Cardiac fibroblast (primary cell): ENCODE results near the gene NDUFV1.
"Not testable (repeated sequence)": the region's sequence is repeated elsewhere in the genome, so short reads cannot be mapped to it uniquely, and the experiment has no call there.

Experiments used
- DNase-seq, 2 donors: peaks; one replicate each; pipeline versions ENCODE4 v3.0.0 to v3.0.0-alpha.2; 2010; ENCODE audit warnings: low read depth in 2 of 2
- H3K4me3 ChIP-seq, 2 donors: replicated peaks in 1 of 2; 1 replicate in 1 of 2; 2 replicates in 1 of 2; pipeline ENCODE4 v1.5.1; 2011; ENCODE audit warnings: low read depth in 2 of 2, low read length in 2 of 2, mild to moderate bottlenecking in 2 of 2, moderate library complexity in 1 of 2
- CTCF ChIP-seq: IDR thresholded peaks from one replicate; pipeline ENCODE4 v1.5.1; 2011; ENCODE audit warnings: low read depth, mild to moderate bottlenecking, low read length, inconsistent platforms

The NDUFV1 gene

DNA sequence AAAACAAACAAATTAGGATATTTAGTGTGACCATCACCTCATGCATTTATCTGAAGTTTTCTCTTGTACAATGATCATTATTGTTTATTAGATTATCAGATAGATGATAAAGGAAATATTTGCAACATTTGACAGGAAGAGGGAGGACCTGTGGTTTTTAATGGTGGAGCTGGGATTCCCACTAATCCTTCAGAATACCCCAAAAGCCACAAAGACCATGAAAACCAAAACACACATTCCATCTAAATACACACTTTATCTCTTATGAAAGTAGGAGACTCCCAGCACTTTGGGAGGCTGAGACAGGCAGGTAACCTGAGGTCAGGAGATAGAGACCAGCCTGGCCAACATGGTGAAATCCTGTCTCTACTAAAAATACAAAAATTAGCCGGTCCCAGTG lies 7.6 kb upstream of the NDUFV1 start:
- TF ChIP-seq CTCF = no peak
- no peak overlapping the region for H3K4me3 ChIP-seq
- no peak for DNase-seq

GRCh38 chr11:67600324-67601029 lies 6.3 kb upstream of the NDUFV1 start:
- no peak for DNase-seq
- TF ChIP-seq CTCF = no peak

DNA sequence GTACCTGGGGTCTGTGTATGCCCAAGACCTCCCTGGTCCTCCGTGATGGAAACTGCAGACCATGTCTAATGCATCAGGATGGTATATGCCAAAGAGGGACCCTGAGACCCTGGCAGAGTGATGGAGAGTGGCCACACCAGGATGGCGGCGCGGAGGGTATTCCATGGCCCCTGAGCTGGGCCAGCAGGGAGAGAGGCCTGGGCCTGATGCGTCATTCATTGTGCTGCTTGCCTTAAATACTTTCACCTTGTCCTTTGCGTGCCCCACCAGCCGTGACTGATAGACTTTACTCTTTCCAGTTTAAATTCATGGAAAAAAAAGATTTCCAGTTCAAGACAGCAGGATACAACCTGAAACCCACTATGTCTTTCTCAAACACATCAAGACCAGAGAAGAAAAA lies 5.6 kb upstream of the NDUFV1 start:
- no peak for DNase-seq
- TF ChIP-seq CTCF = no peak
- no peak overlapping the region for H3K4me3 ChIP-seq

More at GRCh38 chr11:67600324-67601029, 6.3 kb upstream of the NDUFV1 start:
- H3K4me3 ChIP-seq = no peak overlapping the region

- H3K4me3 ChIP-seq, DNase-seq: not testable (repeated sequence)
These were observed 2.6 kb upstream of the NDUFV1 start for GRCh38 chr11:67604119-67604518.

- no peak overlapping the region for H3K4me3 ChIP-seq
- TF ChIP-seq CTCF = no peak
- no peak for DNase-seq
These were observed 1.9 kb upstream of the NDUFV1 start for GRCh38 chr11:67604815-67605214.

DNA sequence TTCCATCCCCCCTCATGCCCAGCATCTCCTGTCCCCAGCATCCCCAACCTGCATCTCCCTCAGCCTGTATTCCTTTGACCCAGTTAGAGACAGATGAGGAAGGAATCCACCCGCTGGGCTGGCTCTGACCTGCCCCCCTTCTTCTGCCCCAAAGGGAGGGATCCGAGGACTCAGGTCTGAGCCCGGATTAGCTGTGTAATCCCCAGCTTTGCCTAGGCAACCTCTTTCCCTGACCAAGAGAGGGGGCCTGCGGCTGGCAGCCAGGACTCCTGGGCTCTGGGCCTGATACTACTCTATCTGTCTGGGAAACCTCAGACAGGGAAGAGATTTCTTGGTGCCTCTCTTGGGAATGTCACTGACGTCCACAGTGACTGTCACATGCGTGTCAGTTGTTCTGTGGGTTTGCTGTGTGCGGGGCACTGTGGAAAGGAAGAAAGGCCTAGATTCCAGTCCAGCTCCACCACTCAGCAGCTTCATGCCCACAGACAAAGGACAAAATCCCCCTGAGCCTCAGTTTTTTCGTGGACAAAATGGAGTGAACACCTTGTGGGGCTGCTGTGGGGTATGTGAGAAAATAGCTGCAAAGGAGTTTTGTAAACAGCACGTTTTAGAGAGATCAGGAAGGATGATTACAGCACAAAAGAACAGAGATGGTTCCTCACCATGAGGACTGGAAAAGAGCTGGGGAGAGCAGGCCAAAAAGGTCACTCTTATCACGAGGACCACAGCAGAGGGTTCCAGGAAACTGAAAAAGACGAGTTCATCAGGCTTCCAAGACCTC lies 1.3 kb upstream of the NDUFV1 start:
- DNase-seq = no peak
- no peak overlapping the region for H3K4me3 ChIP-seq

More for the DNA sequence above, 1.3 kb upstream of the NDUFV1 start:
- no peak for TF ChIP-seq CTCF
